ENCODE results near the gene IL4I1.

IL4I1 gene

GRCh38 chr19:49895566-49896297, 955 bp downstream of the IL4I1 start:
- in situ Hi-C loops (cut with MboI; ENCODE audit: low sequenced_read_pairs) = no loop called here

DNA sequence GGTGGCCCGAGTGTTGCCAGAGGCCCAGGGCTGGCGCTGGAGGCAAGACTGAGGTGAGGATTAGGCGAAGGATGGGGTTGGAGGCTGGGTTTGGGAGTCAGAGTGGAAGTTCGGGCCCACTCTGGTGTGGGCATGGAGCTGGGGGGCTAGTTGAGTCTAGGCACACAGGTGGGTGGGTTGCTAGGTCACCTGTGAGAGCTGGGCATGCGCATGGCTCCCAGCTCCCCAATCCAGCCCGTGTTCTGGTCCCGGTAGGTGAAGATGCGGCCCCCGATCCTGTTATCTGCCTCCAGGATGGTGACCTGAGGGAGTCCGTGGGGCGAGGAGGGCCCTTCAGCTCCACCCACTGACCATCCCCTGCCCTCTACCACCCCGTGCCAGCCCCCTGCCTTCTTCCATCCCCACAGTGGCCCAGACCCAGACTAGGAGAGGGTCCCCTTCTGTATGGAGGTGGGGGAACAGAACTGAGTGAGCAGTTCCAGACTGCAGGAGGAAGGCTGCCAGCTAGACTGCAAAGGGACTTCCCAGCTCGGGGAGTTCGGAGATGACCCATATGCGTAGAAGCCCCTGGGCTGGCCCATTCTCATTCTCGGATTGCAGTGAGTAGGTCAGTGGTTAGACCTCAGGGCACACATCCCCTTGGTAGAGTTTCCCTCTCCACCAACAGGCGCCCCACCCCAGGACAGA, 1.7 kb downstream of the IL4I1 start:
- in situ Hi-C loops (cut with MboI; ENCODE audit: low sequenced_read_pairs) = no loop called here

GRCh38 chr19:49894011-49894664, 2.5 kb downstream of the IL4I1 start:
- in situ Hi-C loops (cut with MboI; ENCODE audit: low sequenced_read_pairs) = no loop called here

GRCh38 chr19:49892716-49893115, 4.0 kb downstream of the IL4I1 start:
- in situ Hi-C loops (cut with MboI; ENCODE audit: low sequenced_read_pairs) = no loop called here

DNA sequence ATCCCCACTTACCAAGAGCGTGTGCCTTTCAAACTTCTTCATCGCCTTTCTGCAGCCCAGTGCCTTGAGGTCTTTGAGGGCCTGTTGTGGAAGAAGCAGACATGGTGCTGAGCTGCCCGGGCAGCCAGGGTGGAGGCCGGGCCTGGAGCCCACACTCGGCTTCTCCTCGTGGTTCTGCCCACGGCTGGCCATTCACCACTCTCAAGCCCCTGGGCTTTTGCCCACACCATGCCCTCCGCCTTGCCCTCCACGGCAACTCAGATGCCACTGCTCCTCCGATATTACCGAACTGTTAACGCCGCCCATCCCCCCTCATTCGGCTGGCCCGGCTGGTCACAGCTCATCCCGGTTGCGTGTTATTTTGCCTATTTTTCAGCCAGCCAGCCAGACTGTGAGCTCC, 5.3 kb downstream of the IL4I1 start:
- in situ Hi-C loops (cut with MboI; ENCODE audit: low sequenced_read_pairs) = no loop called here

GRCh38 chr19:49890349-49891311, 6.1 kb downstream of the IL4I1 start:
- in situ Hi-C loops (cut with MboI; ENCODE audit: low sequenced_read_pairs) = no loop called here

DNA sequence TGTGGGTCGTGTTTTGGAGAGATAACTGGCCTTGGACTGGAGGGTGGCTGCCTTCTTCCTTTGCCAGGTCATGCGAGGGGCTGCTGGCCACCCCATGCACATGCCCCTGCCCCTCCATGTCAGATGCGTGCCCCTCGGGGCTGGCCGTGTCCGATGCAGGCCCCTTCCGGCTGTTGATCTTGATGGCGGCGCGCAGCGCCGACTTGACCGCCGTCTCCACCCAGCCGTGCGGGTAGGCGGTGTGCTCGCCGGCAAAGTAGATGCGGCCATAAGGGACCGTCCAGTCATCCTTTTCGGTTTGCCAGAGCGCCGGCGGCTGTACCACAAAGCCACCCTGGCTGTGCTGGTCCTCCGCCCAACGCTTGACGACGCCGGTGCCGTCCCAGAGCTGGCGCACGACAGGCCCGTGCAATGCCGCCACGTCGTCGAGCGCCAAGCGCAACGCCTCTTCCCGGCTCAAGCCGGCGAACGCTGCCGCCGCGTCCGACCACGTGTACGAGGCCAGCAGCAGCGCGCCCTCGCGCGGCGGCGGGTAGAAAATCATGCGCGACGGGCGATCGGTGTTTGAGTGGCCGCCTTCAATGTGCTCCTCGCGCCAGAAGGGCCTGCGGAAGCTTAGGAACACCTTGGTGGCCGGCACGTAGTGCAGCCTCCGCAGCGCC, 6.9 kb downstream of the IL4I1 start:
- in situ Hi-C loops (cut with MboI; ENCODE audit: low sequenced_read_pairs) = no loop called here

- in situ Hi-C loops (cut with MboI; ENCODE audit: low sequenced_read_pairs) = no loop called here
Measured at GRCh38 chr19:49889038-49889686, 7.5 kb downstream of the IL4I1 start.

DNA sequence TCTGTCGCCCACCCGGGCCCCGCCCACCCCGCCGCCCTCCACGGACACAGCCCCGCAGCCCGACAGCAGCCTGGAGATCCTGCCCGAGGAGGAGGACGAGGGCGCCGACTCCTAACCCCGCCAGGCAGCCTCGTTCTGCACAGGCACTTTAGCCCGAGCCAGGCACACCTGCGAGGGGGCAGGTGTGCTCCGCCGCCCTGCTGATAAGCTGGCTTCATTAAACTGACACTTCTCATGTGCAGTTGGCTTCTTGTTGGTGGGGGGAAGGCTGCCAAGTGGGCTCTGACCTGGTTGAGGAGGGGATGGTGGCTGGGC, 8.2 kb downstream of the IL4I1 start:
- in situ Hi-C loops (cut with MboI; ENCODE audit: low sequenced_read_pairs) = no loop called here

DNA sequence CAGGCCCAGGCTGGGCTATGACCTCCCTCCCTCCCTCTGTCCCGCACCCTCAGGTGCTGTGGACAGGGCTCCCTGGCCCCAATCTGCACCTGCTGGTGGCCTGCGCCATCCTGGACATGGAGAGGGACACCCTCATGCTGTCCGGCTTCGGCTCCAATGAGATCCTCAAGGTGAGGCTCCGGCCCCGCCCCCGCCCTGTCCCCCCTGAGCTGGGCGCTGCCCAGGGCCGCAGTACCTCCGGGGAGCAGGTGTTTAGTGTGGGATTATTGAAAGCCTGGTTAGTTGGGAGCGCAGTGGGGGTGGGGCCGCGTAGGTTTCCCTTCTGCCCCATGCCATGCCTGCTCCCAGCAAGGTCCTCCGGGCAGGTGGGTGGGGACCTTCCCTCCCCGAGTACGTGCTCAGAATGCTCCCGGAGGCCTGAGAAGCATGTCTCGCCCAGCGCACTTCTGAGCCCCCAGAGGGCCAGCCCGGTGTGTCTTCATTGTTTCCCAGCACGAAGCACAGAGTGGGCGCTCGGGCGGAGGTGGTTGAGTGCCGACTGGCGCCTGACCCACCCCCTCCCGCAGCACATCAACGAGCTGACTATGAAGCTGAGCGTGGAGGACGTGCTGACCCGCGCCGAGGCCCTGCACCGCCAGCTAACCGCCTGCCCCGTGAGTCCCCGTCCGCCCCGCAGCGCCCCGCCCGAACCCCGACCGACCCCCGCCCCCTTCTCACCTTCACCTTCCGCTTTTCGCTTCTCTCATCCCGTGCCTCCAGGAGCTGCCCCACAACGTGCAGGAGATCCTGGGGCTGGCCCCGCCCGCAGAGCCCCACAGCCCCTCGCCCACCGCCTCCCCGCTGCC, 8.8 kb downstream of the IL4I1 start:
- in situ Hi-C loops (cut with MboI; ENCODE audit: low sequenced_read_pairs) = no loop called here

DNA sequence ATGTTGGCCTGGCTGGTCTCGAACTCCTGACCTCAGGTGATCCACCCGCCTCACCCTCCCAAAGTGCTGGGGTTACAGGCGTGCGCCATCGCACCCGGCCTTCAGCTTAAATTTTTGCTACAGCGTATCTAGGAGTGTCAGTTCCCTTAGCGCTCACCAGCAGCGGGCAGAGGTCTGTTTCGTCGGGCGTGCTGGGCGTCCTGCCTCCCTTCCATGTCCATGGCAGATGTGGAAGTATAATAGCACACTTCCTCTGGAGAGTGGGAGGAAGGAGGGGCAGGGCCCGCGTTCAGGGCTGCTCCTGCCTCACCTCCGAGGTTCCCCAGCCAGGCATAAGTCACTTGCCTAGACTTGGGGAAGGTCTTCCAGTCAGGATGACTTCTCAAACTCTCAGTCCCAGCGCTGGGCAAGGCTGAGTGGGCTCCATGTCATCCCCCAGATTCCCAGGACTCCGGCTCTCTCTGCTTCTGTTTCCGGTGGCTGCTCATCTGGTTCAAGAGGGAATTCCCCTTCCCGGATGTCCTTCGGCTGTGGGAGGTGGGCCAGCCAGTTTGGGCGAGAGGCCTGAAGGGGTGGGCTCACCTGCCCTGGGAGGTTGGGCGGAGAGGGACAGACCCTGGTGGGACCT, 9.5 kb downstream of the IL4I1 start:
- in situ Hi-C loops (cut with MboI; ENCODE audit: low sequenced_read_pairs) = no loop called here

DNA sequence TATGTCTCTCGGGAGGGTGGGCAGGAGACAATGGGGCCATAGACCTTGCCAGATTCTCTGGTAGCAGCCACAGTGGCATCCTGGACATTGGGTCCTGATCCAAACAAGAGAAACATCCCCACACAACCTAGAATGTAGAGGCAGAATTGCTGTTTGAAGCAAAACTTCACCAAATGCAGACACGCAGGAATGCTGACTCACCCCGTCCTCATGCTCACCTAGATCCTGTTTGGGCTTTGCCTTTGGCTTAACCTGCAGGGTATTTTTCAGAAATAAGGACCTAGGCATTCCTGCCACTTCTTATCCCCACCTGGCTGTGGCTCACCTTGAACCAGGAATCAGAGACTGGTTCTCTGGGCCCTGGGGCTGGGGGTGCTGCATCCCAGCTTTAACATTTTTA, 11.9 kb downstream of the IL4I1 start:
- in situ Hi-C loops (cut with MboI; ENCODE audit: low sequenced_read_pairs) = no loop called here

GRCh38 chr19:49884109-49884508, 12.6 kb downstream of the IL4I1 start:
- in situ Hi-C loops (cut with MboI; ENCODE audit: low sequenced_read_pairs) = no loop called here

- in situ Hi-C loops (cut with MboI; ENCODE audit: low sequenced_read_pairs) = no loop called here
Measured at GRCh38 chr19:49883094-49883493, 13.6 kb downstream of the IL4I1 start.

DNA sequence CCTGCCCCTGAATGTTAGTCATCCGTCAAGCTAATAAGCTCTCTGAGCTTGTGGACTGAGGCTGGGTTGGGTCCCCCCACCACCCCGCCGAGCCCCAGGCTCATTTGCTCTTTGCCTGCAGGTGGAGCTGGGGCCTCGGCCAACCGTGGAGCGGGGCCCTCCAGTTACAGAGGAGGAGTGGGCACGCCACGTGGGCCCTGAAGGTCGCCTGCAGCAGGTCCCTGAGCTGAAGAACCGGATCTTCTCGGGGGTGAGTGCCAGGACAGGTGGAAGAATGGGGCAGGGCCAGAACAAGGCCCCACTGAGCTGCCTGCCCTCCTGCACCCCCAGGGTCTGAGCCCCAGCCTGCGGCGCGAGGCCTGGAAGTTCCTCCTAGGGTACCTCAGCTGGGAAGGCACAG, 14.0 kb downstream of the IL4I1 start:
- in situ Hi-C loops (cut with MboI; ENCODE audit: low sequenced_read_pairs) = no loop called here

DNA sequence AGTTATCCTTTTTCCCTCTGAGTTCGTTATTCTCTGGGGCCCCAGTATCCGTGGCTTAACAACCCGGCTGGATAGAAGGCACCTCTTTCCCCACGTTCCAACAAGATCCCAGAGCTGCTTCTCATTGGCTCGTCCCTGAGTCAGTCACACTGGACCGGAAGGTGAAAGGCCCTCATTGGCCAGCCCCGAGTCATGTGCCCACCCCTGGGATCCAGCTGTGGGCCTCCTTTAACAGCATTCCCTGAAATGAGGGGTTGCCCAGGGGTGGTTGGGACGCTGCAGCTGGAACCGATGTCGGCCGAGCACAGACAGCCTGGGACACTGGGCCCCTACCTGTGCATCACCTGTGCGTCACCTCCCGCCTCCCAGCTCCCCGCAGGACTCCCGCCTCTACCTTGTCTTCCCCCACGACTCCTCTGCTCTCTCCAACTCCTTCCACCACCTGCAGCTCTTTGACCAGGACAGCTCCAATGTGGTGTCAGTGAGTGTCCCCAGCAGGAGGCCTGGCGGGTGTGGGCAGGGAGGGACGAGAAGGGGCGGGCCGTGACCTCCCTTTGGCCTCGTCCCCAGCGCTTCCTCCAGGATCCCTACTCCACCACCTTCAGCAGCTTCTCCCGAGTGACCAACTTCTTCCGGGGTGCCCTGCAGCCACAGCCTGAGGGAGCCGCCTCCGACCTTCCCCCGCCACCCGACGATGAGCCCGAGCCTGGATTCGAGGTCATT, 14.9 kb downstream of the IL4I1 start:
- in situ Hi-C loops (cut with MboI; ENCODE audit: low sequenced_read_pairs) = no loop called here

GRCh38 chr19:49881186-49881585, 15.5 kb downstream of the IL4I1 start:
- in situ Hi-C loops (cut with MboI; ENCODE audit: low sequenced_read_pairs) = no loop called here

All from hTERT RPE-1 (cell line).